Measurements from ENCODE around the gene FAM149A. TPM values are rescaled to one million over a fixed set of nuclear protein-coding genes. Genes with fewer than 3 reads are reported as not detected.

Gene FAM149A
- total and polyA plus RNA-seq, 3 donors from 2014 or later = 11.3 to 14.9 (median 13.8) TPM

DNA sequence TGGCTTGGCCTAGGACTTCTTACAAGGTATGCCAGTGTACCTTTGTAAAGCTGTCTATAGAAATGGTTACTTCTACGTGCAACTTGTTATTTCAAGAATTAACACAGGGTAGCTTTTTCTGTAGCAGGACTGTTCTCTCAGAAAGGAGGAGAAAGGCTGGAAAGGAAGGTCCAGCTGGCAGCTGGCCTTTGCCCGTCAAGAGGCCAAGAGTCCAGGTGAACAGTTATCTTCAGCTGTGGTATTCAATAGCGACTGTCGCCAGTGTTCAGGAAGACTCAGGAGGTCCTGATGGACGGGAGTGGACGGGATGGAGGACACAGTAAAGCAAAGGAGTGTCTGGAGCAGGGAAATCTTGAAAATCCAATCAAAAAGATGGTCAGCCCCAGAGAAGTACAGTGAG lies 91.6 kb downstream of the FAM149A start:
- no peak overlapping the region for H3K4me3 ChIP-seq
- no peaks in the 10 kb centered on the region for H3K36me3 ChIP-seq (ENCODE audit: low read depth, missing control alignments)
- WGBS, 2 donors = 96% methylated on average over 6 of the region's 6 CpGs
- H3K27me3 ChIP-seq = no peaks in the 10 kb centered on the region
- no peak overlapping the region for H3K27ac ChIP-seq
- no peaks in the 10 kb centered on the region for H3K4me1 ChIP-seq
- DNase-seq = no peak
- intact Hi-C loops (cut with DNase I; ENCODE audit: low total_unique reads) = no loop called here
- H3K9me3 ChIP-seq = no peaks in the 10 kb centered on the region
- no peak for TF ChIP-seq POLR2A (IDR thresholded peaks at IDR 0.05)
- TF ChIP-seq, protein P1, sequence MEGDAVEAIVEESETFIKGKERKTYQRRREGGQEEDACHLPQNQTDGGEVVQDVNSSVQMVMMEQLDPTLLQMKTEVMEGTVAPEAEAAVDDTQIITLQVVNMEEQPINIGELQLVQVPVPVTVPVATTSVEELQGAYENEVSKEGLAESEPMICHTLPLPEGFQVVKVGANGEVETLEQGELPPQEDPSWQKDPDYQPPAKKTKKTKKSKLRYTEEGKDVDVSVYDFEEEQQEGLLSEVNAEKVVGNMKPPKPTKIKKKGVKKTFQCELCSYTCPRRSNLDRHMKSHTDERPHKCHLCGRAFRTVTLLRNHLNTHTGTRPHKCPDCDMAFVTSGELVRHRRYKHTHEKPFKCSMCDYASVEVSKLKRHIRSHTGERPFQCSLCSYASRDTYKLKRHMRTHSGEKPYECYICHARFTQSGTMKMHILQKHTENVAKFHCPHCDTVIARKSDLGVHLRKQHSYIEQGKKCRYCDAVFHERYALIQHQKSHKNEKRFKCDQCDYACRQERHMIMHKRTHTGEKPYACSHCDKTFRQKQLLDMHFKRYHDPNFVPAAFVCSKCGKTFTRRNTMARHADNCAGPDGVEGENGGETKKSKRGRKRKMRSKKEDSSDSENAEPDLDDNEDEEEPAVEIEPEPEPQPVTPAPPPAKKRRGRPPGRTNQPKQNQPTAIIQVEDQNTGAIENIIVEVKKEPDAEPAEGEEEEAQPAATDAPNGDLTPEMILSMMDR (IDR thresholded peaks at IDR 0.05) = no peak

DNA sequence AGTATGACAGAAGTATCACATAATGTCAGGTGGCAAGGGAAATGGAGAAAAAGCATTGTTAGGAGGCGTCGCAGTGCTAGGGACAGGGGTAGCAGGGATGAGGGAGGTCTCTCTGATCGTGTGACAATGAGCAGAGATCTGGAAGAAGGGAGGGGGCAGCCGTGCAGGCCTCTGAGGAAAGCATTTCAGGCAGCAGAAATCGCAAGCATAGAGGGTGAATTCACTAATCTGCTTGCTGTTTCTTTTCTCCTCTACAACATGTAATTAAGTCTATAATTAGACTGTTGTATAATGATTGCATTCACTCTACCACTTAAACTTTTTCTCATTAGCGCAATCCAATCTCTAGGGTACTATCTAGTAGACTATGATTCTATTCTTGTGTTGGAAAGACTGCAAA lies 96.0 kb downstream of the FAM149A start:
- no peaks in the 10 kb centered on the region for H3K9me3 ChIP-seq

GRCh38 chr4:186201010-186201409 lies 96.5 kb downstream of the FAM149A start:
- Histone ChIP-seq H3K4me1 (no peaks in the 10 kb centered on the region), H3K27ac (no peak overlapping the region), H3K27me3 (no peaks in the 10 kb centered on the region), H3K4me3 (no peak overlapping the region), H3K9me3 (no peaks in the 10 kb centered on the region), H3K36me3 (ENCODE audit: low read depth, missing control alignments) (no peaks in the 10 kb centered on the region)
- 57 to 73% methylated on average over 7 of the region's 7 CpGs for WGBS, 2 donors
- no peak for TF ChIP-seq POLR2A (IDR thresholded peaks at IDR 0.05)
- TF ChIP-seq, protein P1 (IDR thresholded peaks at IDR 0.05) = no peak
- DNase-seq = no peak
- intact Hi-C loops (cut with DNase I; ENCODE audit: low total_unique reads) = no loop called here

More for the DNA sequence above, 96.0 kb downstream of the FAM149A start:
- intact Hi-C loops (cut with DNase I; ENCODE audit: low total_unique reads) = no loop called here
- Histone ChIP-seq H3K36me3 (ENCODE audit: low read depth, missing control alignments) (no peaks in the 10 kb centered on the region), H3K4me3 (no peak overlapping the region), H3K27me3 (no peaks in the 10 kb centered on the region), H3K4me1 (no peaks in the 10 kb centered on the region), H3K27ac (no peak overlapping the region)
- WGBS, 2 donors = 54 to 69% methylated on average over 6 of the region's 6 CpGs
- DNase-seq = no peak
- no peak for TF ChIP-seq POLR2A (IDR thresholded peaks at IDR 0.05)
- TF ChIP-seq, protein P1 (IDR thresholded peaks at IDR 0.05) = no peak

DNA sequence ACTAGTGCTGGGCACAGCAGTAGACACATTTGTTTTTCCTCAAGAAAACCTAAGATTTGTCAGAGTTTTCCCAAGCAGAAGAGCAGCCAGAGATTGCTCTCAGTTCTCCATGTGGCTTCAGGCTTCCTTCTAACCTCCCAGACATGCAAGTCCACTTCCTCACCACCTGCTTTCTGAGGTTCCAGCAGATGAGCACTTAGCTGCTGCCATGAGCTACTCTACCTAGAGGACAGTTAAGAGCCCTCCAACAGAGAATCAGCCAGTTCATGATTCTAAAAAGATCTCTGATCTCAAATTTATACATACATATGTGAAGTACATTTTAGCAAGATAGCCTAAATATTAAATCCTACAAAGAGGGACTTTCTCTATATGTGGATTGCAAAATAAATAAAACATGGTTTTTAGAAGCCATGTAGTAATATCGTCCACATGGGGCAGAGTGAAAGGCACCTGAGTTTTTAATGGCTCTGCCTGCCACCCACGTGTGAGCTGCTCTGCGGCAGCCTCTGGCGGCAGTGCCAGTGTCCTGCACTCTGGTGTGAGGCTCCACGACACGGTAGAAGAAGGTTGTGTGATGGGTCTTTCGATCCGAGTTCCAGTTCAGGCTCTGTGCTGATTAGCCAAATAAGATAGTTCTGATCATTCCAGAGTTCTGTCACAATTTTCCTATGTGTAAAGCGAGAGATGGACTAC lies 97.2 kb downstream of the FAM149A start:
- H3K4me3 ChIP-seq = no peak overlapping the region
- H3K36me3 ChIP-seq (ENCODE audit: low read depth, missing control alignments) = no peaks in the 10 kb centered on the region
- H3K27me3 ChIP-seq = no peaks in the 10 kb centered on the region
- 17 to 43% methylated on average over 9 of the region's 9 CpGs for WGBS, 2 donors
- H3K9me3 ChIP-seq = no peaks in the 10 kb centered on the region
- intact Hi-C loops (cut with DNase I; ENCODE audit: low total_unique reads) = no loop called here
- H3K4me1 ChIP-seq = no peaks in the 10 kb centered on the region
- peak; percentile 33 for DNase-seq
- no peak overlapping the region for H3K27ac ChIP-seq
- TF ChIP-seq, protein P1 (IDR thresholded peaks at IDR 0.05) = peak; percentile 23 to 48 (median 41)
- TF ChIP-seq POLR2A (IDR thresholded peaks at IDR 0.05) = no peak

Measured in testis (tissue), 3 donors.